Mammary epithelial cell (primary cell): ENCODE measurements around the gene HOXD9.

Source experiments
- CTCF ChIP-seq, 2 donors: IDR thresholded peaks in 1 of 2; conservative IDR thresholded peaks in 1 of 2; 2 replicates each; pipeline ENCODE4 v1.5.1; 2011 to 2012; ENCODE audit warnings: inconsistent platforms in 2 of 2, low read length in 2 of 2, mild to moderate bottlenecking in 2 of 2, control low read depth in 1 of 2, low read depth in 1 of 2; ENCODE audit not compliant: insufficient read depth in 1 of 2; ENCODE audit errors: extremely low read depth in 1 of 2
- EZH2 ChIP-seq: IDR thresholded peaks from 2 replicates; pipeline ENCODE4 v1.6.1; 2012; ENCODE audit warnings: low read length, inconsistent platforms, borderline replicate concordance

GRCh38 chr2:176103742-176104315 is 18.7 kb upstream of the HOXD9 start:
- no peak for TF ChIP-seq CTCF (conservative IDR thresholded peaks at IDR 0.05 in 1 of 2, IDR thresholded peaks at IDR 0.05 in 1 of 2; ENCODE audit: extremely low read depth in 1 of 2, insufficient read depth in 1 of 2, low read depth in 1 of 2, low read length in 2 of 2)
- TF ChIP-seq EZH2, result no peak
